ENCODE measurements around the gene FBXW5. TPM values are rescaled to one million over a fixed set of nuclear protein-coding genes. Genes with fewer than 3 reads are reported as not detected.

Gene FBXW5
- total RNA-seq, 1 experiment from 2014 or later, result 66.8 TPM

DNA sequence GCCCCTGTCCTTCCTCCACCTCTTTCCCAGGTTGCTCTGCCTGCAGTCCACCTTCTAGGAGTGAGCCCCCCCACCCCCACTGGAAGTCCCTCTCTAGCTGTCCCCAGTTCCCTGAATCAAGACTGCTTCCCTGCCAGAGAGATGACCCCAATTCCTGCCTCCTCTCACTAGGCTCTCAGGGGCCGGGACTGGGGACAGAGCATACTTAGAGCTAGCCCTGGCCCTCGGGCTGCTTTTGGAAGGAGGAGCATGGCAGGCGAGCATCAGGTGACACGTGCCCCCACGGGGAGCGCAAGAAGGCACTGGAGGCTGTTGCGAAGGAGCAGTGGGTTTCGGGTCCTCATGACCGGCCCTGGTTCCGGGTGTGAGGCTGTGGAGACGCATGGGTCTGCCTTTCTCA is 48.5 kb downstream of the FBXW5 start:
- ChIA-PET POLR2A (interaction anchor here (0.7 kb wide), 1 partner anchor 36 kb away, joined by 4 read pairs; no protein-coding TSS in a partner anchor), CTCF (interaction anchor here (0.6 kb wide), 1 partner anchor 191 kb away, joined by 5 read pairs; no protein-coding TSS in a partner anchor)
- no peak overlapping the region for H3K4me3 ChIP-seq (ENCODE audit: low read depth, low read length)
- intact Hi-C loops (cut with micrococcal nuclease; ENCODE audit: unreplicated experiment), result no loop called here
- Mint-ChIP-seq H3K9me3 (ENCODE audit: unreplicated experiment) (no peaks in the 10 kb centered on the region), H3K27me3 (ENCODE audit: insufficient read depth, unreplicated experiment) (no peaks in the 10 kb centered on the region), H3K27ac (ENCODE audit: unreplicated experiment) (no peak overlapping the region), H3K36me3 (ENCODE audit: insufficient read depth, unreplicated experiment) (peaks cover 55% of the 10 kb centered on the region), H3K4me3 (ENCODE audit: unreplicated experiment) (no peak overlapping the region), H3K4me1 (ENCODE audit: low read depth, unreplicated experiment) (peaks cover 7% of the 10 kb centered on the region)
- H3K27me3 ChIP-seq (replicated peaks; ENCODE audit: control insufficient read depth, insufficient read depth, low read length), result no peaks in the 10 kb centered on the region
- no peaks in the 10 kb centered on the region for H3K9me3 ChIP-seq
- H3K4me1 ChIP-seq, result peaks cover 5% of the 10 kb centered on the region
- H3K36me3 ChIP-seq (ENCODE audit: control insufficient read depth, insufficient read depth, low read length), result no peaks in the 10 kb centered on the region; the same call in 1 of the 2 replicates
- no peak for TF ChIP-seq CTCF (IDR thresholded peaks at IDR 0.05; ENCODE audit: insufficient read depth in 1 of 2, low read depth in 1 of 2, low read length in 1 of 2, severe bottlenecking in 1 of 2, unreplicated experiment in 1 of 2)
- DNase-seq, result no peak
- BruUV-seq (replicated peaks), result no TSS peak

DNA sequence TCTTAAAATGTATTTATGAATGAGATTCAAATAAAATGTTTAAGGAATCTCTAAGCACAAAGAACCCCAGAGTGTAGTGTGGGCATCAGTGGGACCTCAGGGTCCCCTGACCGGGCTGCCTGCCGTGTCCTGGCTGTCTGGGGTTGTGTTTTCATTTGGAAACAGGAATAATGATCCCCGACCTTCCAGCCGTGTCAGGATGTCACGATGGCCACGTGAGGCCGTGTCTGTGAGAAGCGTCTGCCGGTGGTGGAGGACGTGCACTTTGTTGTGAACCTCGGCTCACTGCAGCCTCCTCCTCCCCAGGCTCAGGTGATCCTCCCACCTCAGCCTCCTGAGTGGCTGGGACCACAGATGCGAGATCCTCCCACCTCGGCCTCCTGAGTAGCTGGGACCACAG is 53.9 kb downstream of the FBXW5 start:
- Histone ChIP-seq H3K4me3 (ENCODE audit: low read depth, low read length) (no peak overlapping the region), H3K4me1 (peaks cover 3% of the 10 kb centered on the region; the same call in 1 of the 2 replicates), H3K36me3 (ENCODE audit: control insufficient read depth, insufficient read depth, low read length) (no peaks in the 10 kb centered on the region; the same call in none of the 2 replicates), H3K27me3 (replicated peaks; ENCODE audit: control insufficient read depth, insufficient read depth, low read length) (no peaks in the 10 kb centered on the region), H3K9me3 (no peaks in the 10 kb centered on the region)
- TF ChIP-seq CTCF (IDR thresholded peaks at IDR 0.05; ENCODE audit: insufficient read depth in 1 of 2, low read depth in 1 of 2, low read length in 1 of 2, severe bottlenecking in 1 of 2, unreplicated experiment in 1 of 2), result no peak
- Mint-ChIP-seq H3K27me3 (ENCODE audit: insufficient read depth, unreplicated experiment) (no peaks in the 10 kb centered on the region), H3K9me3 (ENCODE audit: unreplicated experiment) (no peaks in the 10 kb centered on the region), H3K4me1 (ENCODE audit: low read depth, unreplicated experiment) (no peaks in the 10 kb centered on the region), H3K27ac (ENCODE audit: unreplicated experiment) (no peak overlapping the region), H3K36me3 (ENCODE audit: insufficient read depth, unreplicated experiment) (peaks cover 39% of the 10 kb centered on the region), H3K4me3 (ENCODE audit: unreplicated experiment) (no peak overlapping the region)
- DNase-seq, result no peak
- no TSS peak for BruUV-seq (replicated peaks)
- ChIA-PET POLR2A (no interaction called here), CTCF (no interaction called here)
- intact Hi-C loops (cut with micrococcal nuclease; ENCODE audit: unreplicated experiment), result no loop called here

Other genes starting within 250 kb of the FBXW5 start
- 40.4 and 40.6 TPM in 2 replicates for gene DIPK1B, start 232.2 kb downstream of the FBXW5 start, total RNA-seq (2022)
- not detected in 2 replicates for gene LCN10, start 201.8 kb downstream of the FBXW5 start, total RNA-seq (2022)
- gene LCN6, start 196.2 kb downstream of the FBXW5 start, total RNA-seq (2022), result not detected in 2 replicates
- gene LCN8, start 186.5 kb downstream of the FBXW5 start, total RNA-seq (2022), result not detected in 2 replicates
- not detected in 2 replicates for gene LCN15, start 180.2 kb downstream of the FBXW5 start, total RNA-seq (2022)
- 107 and 122 TPM in 2 replicates for gene TMEM141, start 153.4 kb downstream of the FBXW5 start, total RNA-seq (2022)
- gene CCDC183, start 148.4 kb downstream of the FBXW5 start, total RNA-seq (2022), result 4.2 and 5.8 TPM in 2 replicates
- 134 and 138 TPM in 2 replicates for gene RABL6, start 136.8 kb downstream of the FBXW5 start, total RNA-seq (2022)
- gene AJM1, start 102.3 kb downstream of the FBXW5 start, total RNA-seq (2022), result 3.6 and 4.2 TPM in 2 replicates
- 103 and 105 TPM in 2 replicates for gene PHPT1, start 95.3 kb downstream of the FBXW5 start, total RNA-seq (2022)
- 8.8 and 10.8 TPM in 2 replicates for gene MAMDC4, start 92.4 kb downstream of the FBXW5 start, total RNA-seq (2022)
- 429 and 476 TPM in 2 replicates for gene EDF1, start 78.4 kb downstream of the FBXW5 start, total RNA-seq (2022)
- gene TRAF2, start 58.2 kb downstream of the FBXW5 start, total RNA-seq (2022), result 41.7 and 50.0 TPM in 2 replicates
- gene C8G, start 505 bp upstream of the FBXW5 start, total RNA-seq (2022), result 0.77 and 1.3 TPM in 2 replicates
- gene LCN12, start 7.5 kb upstream of the FBXW5 start, total RNA-seq (2022), result 20.0 and 23.2 TPM in 2 replicates
- not detected in 2 replicates for gene PTGDS, start 32.8 kb upstream of the FBXW5 start, total RNA-seq (2022)
- gene LCNL1, start 38.3 kb upstream of the FBXW5 start, total RNA-seq (2022), result not detected in 2 replicates
- gene PAXX, start 47.7 kb upstream of the FBXW5 start, total RNA-seq (2022), result 66.2 TPM in 2 replicates
- gene CLIC3, start 51.8 kb upstream of the FBXW5 start, total RNA-seq (2022), result 4.5 and 4.7 TPM in 2 replicates
- 22.6 and 27.3 TPM in 2 replicates for gene ABCA2, start 83.5 kb upstream of the FBXW5 start, total RNA-seq (2022)
- gene FUT7, start 87.3 kb upstream of the FBXW5 start, total RNA-seq (2022), result not detected in 2 replicates
- gene NPDC1, start 101.4 kb upstream of the FBXW5 start, total RNA-seq (2022), result 44.1 and 49.2 TPM in 2 replicates
- gene ENTPD2, start 109.3 kb upstream of the FBXW5 start, total RNA-seq (2022), result 2.9 and 3.4 TPM in 2 replicates
- 53.3 and 57.5 TPM in 2 replicates for gene SAPCD2, start 125.8 kb upstream of the FBXW5 start, total RNA-seq (2022)
- gene UAP1L1, start 132.8 kb upstream of the FBXW5 start, total RNA-seq (2022), result 22.7 and 24.6 TPM in 2 replicates
- 57.7 and 58.0 TPM in 2 replicates for gene MAN1B1, start 142.2 kb upstream of the FBXW5 start, total RNA-seq (2022)
- 230 and 247 TPM in 2 replicates for gene DPP7, start 170.0 kb upstream of the FBXW5 start, total RNA-seq (2022)
- gene GRIN1, start 194.4 kb upstream of the FBXW5 start, total RNA-seq (2022), result 1.9 and 3.7 TPM in 2 replicates
- gene LRRC26, start 225.3 kb upstream of the FBXW5 start, total RNA-seq (2022), result 2.9 and 3.0 TPM in 2 replicates
- 0.70 TPM in 1 of 2 replicates, not detected in the other for gene TMEM210, start 227.3 kb upstream of the FBXW5 start, total RNA-seq (2022)
- gene ANAPC2, start 243.8 kb upstream of the FBXW5 start, total RNA-seq (2022), result 66.8 and 67.5 TPM in 2 replicates
- 62.3 and 62.7 TPM in 2 replicates for gene SSNA1, start 243.9 kb upstream of the FBXW5 start, total RNA-seq (2022)

Measured in Caco-2 (cell line).